ENCODE measurements around the gene USP17L12.
"Not testable (repeated sequence)": the region's sequence is repeated elsewhere in the genome, so short reads cannot be mapped to it uniquely, and the experiment has no call there.

- TF ChIP-seq POLR2A, CTCF, POLR2AphosphoS5, EP300 (IDR thresholded peaks at IDR 0.05): not testable (repeated sequence)
These were observed 5.3 kb upstream of the USP17L12 start for GRCh38 chr4:9214701-9215100.

Measured in gastroesophageal sphincter (tissue), 3 donors.